H1 (cell line): ENCODE measurements around the gene ZNF2. TPM values are rescaled to one million over a fixed set of nuclear protein-coding genes. Genes with fewer than 3 reads are reported as not detected.
A peak's percentile ranks its signal among the peaks of the same experiment; 100 is the strongest.

ENCODE experiments used
- ASH2L ChIP-seq: fragments of 200-600, 300-600 bp; sonication (generic); IDR thresholded peaks from one replicate; pipeline ENCODE4 v1.7.1; 2017; ENCODE audit warnings: low read length
- ATF3 ChIP-seq: IDR thresholded peaks from 2 replicates; pipeline ENCODE4 v1.6.1; 2011; ENCODE audit warnings: low read depth, mild to moderate bottlenecking, low read length; ENCODE audit not compliant: insufficient read depth
- CREB1 ChIP-seq: IDR thresholded peaks from 2 replicates; pipeline ENCODE4 v1.6.1; 2012; ENCODE audit warnings: inconsistent platforms
- GABPA ChIP-seq: IDR thresholded peaks from 2 replicates; pipeline ENCODE4 v1.6.1; 2011; ENCODE audit warnings: mild to moderate bottlenecking, low read length, moderate library complexity, borderline replicate concordance; ENCODE audit not compliant: insufficient read depth
- GTF2F1 ChIP-seq: IDR thresholded peaks from 2 replicates; pipeline ENCODE4 v1.6.1; 2012; ENCODE audit warnings: low read depth, low read length, improper control_type of control experiment, borderline replicate concordance
- HDAC2 ChIP-seq, 2 experiments: fragments of 300-600 bp in 1 of 2; sonication (generic) in 1 of 2; IDR thresholded peaks; 2 replicates each; pipeline ENCODE4 v1.6.1; 2011 to 2012; ENCODE audit warnings: low read depth in 2 of 2, low read length in 2 of 2, mild to moderate bottlenecking in 2 of 2, moderate library complexity in 2 of 2, borderline replicate concordance in 1 of 2, inconsistent platforms in 1 of 2
- KDM1A ChIP-seq: fragments of 200-600, 300-600 bp; sonication (generic); IDR thresholded peaks from 2 replicates; pipeline ENCODE4 v1.7.1; 2016; ENCODE audit warnings: mild to moderate bottlenecking, low read length, borderline replicate concordance
- KDM4A ChIP-seq: IDR thresholded peaks from one replicate; pipeline ENCODE4 v1.7.1; 2012; ENCODE audit warnings: low read depth, mild to moderate bottlenecking, moderate library complexity, low read length, inconsistent platforms; ENCODE audit not compliant: severe bottlenecking
- NRF1 ChIP-seq: IDR thresholded peaks from 2 replicates; pipeline ENCODE4 v1.6.1; 2011; ENCODE audit warnings: mild to moderate bottlenecking, low read depth, low read length, improper control_type of control experiment
- PHF8 ChIP-seq: fragments of 200-600 bp; sonication (generic); conservative IDR thresholded peaks from 2 replicates; pipeline ENCODE4 v1.7.1; 2012; ENCODE audit warnings: low read depth, mild to moderate bottlenecking, inconsistent platforms, low read length, moderate library complexity
- RBBP5 ChIP-seq: IDR thresholded peaks from 2 replicates; pipeline ENCODE4 v1.7.1; 2012; ENCODE audit warnings: low read depth, mild to moderate bottlenecking, inconsistent platforms, low read length, moderate library complexity, borderline replicate concordance
- RXRA ChIP-seq: IDR thresholded peaks from 2 replicates; pipeline ENCODE4 v1.6.1; 2011; ENCODE audit warnings: low read depth, mild to moderate bottlenecking, low read length, moderate library complexity; ENCODE audit not compliant: insufficient read depth
- SIX5 ChIP-seq: IDR thresholded peaks from 2 replicates; pipeline ENCODE4 v1.6.1; 2011; ENCODE audit warnings: mild to moderate bottlenecking, low read depth, low read length
- SRF ChIP-seq: IDR thresholded peaks from 2 replicates; pipeline ENCODE4 v1.6.1; 2011; ENCODE audit warnings: mild to moderate bottlenecking, low read depth, low read length, moderate library complexity
- SUZ12 ChIP-seq: fragments of 200-600 bp; sonication (generic); IDR thresholded peaks from 2 replicates; pipeline ENCODE4 v1.6.1; 2012; ENCODE audit warnings: mild to moderate bottlenecking, inconsistent platforms, low read length, moderate library complexity, mixed read lengths
- TAF7 ChIP-seq: optimal IDR thresholded peaks from 2 replicates; pipeline ENCODE3; 2011; ENCODE audit warnings: low read depth, mild to moderate bottlenecking, inconsistent platforms, low read length, moderate library complexity, borderline replicate concordance
- YY1 ChIP-seq: IDR thresholded peaks from 2 replicates; pipeline ENCODE4 v1.6.1; 2011; ENCODE audit warnings: low read depth, mild to moderate bottlenecking, low read length
- polyA plus RNA-seq, 7 experiments: library from polyadenylated mRNA; depleted of rRNA in 3 of 7; stranded (reverse) in 5 of 7; unstranded in 2 of 7; fragments of >200 nt in 5 of 7; fragments of 200-250 nt in 2 of 7; gene quantifications; 1 replicate in 5 of 7; 2 replicates in 1 of 7; 4 replicates in 1 of 7; pipeline versions ENCODE4 v1.2.1 to v1.2.3, GENCODE V29; 2011 to 2013; ENCODE audit warnings: missing spikeins in 2 of 7, mixed read lengths in 2 of 7
- total RNA-seq: library from RNA; stranded (reverse); fragmentation: NEBNext Ultra II Directional; extraction: Animal tissue kit (Norgen Biotek cat#: 25700); gene quantifications from 2 replicates; pipeline ENCODE4 v1.2.1, GENCODE V29; 2021
- TF ChIP-seq, protein P1 (sequence below): IDR thresholded peaks from 2 replicates; pipeline ENCODE4 v1.6.1; 2011; ENCODE audit warnings: low read length, improper control_type of control experiment
- TF ChIP-seq, protein P2 (sequence below): IDR thresholded peaks from 2 replicates; pipeline ENCODE4 v1.6.1; 2012; ENCODE audit warnings: inconsistent platforms

Gene ZNF2
- total and polyA plus RNA-seq, 2 of the 8 experiments (the other 6 are each of a cell fraction or from before 2014, with no cell fraction given), result 1.3 to 3.0 TPM

GRCh38 chr2:95165371-95166064 lies at the start of gene ZNF2 (continued):
- TF ChIP-seq RXRA (no peak), TAF7 (peak; percentile 76), GTF2F1 (no peak), SIX5 (peak; percentile 75), SUZ12 (no peak), NRF1 (peak; percentile 73), ATF3 (peak; percentile 86), KDM1A (no peak), CREB1 (peak; percentile 96), PHF8 (peak; percentile 98), RBBP5 (peak; percentile 86; the same call in 1 of the 2 replicates), ASH2L (peak; percentile 96), YY1 (peak; percentile 96), KDM4A (peak; percentile 89), GABPA (peak; percentile 89), HDAC2 (IDR thresholded peaks at IDR 0.05; ENCODE audit: borderline replicate concordance in 1 of 2, low read depth in 2 of 2, low read length in 2 of 2) (0 out of 4 replicates have a peak, but pooled peaks of 1 of the 2 experiments have one; percentile 81), SRF (peak; percentile 50; the same call in 1 of the 2 replicates)
- TF ChIP-seq, protein P1, sequence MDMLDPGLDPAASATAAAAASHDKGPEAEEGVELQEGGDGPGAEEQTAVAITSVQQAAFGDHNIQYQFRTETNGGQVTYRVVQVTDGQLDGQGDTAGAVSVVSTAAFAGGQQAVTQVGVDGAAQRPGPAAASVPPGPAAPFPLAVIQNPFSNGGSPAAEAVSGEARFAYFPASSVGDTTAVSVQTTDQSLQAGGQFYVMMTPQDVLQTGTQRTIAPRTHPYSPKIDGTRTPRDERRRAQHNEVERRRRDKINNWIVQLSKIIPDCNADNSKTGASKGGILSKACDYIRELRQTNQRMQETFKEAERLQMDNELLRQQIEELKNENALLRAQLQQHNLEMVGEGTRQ, result 0 out of 2 replicates have a peak, but pooled peaks have one; percentile 5
- TF ChIP-seq, protein P2, sequence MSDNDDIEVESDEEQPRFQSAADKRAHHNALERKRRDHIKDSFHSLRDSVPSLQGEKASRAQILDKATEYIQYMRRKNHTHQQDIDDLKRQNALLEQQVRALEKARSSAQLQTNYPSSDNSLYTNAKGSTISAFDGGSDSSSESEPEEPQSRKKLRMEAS, result peak; percentile 76
- TF ChIP-seq, all 59 proteins: peak for 22
